NCI-H226 (cell line): ENCODE data around the gene ATXN1L.
"Not testable (repeated sequence)": the region's sequence is repeated elsewhere in the genome, so short reads cannot be mapped to it uniquely, and the experiment has no call there.

Source experiments
- DNase-seq: peaks from one replicate; pipeline ENCODE4 v3.0.0-alpha.2; 2015

ATXN1L gene, protein sequence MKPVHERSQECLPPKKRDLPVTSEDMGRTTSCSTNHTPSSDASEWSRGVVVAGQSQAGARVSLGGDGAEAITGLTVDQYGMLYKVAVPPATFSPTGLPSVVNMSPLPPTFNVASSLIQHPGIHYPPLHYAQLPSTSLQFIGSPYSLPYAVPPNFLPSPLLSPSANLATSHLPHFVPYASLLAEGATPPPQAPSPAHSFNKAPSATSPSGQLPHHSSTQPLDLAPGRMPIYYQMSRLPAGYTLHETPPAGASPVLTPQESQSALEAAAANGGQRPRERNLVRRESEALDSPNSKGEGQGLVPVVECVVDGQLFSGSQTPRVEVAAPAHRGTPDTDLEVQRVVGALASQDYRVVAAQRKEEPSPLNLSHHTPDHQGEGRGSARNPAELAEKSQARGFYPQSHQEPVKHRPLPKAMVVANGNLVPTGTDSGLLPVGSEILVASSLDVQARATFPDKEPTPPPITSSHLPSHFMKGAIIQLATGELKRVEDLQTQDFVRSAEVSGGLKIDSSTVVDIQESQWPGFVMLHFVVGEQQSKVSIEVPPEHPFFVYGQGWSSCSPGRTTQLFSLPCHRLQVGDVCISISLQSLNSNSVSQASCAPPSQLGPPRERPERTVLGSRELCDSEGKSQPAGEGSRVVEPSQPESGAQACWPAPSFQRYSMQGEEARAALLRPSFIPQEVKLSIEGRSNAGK

GRCh38 chr16:71845639-71846430 lies at the start of gene ATXN1L:
Gene ATXN1L, plus strand, starts transcription at chr16:71845976. Its CDS starts 3,765 bp downstream, at chr16:71849741.
- DNase-seq, result peak; percentile 91

GRCh38 chr16:71796501-71797097 lies 49.2 kb upstream of the ATXN1L start:
- no peak for DNase-seq

GRCh38 chr16:71803305-71803690 lies 42.5 kb upstream of the ATXN1L start:
- DNase-seq, result no peak

DNA sequence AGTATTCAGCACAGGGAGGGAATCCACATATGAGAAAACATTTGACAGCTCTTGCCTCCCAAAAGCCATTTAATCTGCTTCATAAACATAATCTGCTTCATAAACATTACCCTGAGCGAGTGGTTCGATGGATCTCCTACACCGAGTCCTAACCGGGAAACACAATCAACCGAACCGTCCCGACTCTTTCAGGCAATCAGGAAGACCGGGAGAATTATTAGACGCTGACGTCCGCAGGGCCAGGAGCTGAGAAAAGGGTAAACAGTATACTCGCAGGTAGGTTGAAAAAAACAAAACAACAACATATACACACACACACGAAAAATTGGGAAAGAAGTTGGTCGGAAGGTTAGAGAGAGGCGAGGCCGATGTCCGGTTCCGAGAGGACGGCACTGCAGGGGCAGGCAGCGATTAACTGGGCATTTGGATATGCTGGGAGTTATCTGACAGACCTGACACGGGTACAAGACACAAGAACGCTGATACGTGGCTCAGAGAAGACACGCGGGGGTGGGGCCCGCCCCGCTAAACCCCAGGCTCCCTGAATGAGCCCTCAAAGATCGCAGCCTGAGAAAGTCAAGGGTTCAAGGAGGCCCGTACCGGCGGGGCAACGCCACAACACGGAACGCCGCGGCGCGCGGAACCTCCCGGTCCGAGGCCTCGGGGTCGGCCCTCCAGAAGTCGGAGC lies 37.7 kb upstream of the ATXN1L start:
- no peak for DNase-seq

DNA sequence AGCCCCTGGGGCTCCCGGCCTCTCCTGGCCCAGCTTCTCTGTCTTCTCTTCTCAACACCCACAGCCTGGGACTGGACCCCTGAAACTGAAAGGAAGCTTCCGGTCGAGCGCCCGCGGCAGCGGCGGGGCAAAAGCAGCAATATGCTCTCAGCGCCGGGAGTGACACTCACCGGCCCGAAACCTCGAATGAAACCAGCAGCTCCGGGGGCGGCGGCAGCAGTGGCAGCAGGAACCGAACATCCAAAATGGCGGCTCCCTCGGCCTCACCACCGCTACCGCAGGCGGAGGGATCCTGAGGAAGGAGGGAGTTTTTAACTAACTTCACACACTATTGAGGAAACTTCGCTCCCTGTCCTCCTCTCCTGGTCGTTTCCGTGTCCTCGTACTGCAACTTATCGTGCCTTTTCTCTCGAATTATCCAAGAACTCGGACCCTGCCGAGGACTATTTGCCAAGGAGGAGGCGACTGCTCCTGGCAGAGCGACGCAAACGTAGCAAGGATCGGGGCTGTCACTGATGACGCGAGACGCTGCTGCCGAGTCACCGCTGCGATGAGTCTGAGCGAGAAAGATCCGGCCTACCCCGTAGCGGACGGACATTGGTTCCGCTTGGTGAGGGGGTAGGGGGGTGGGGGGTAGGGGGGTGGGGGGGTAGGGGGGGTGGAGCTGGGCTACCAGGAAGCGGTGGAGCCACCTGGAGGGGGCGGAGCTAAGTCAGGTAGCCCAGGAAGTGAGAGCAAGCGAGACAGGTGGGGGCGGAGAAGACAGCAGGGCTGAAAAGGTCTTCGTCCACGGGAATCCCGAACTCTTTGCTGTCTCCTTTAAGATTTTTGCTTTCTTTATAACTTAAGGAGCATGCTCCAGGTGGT lies 37.0 kb upstream of the ATXN1L start, which contains the start of gene AP1G1:
AP1G1 (minus strand) TSS at position 242 of the 867 bp plus-strand sequence. CDS start 19,355 bp downstream, outside the sequence.
- peak; percentile 98 for DNase-seq

- not testable (repeated sequence) for DNase-seq
These were observed 35.6 kb upstream of the ATXN1L start for GRCh38 chr16:71810155-71810530.

GRCh38 chr16:71811261-71811803 lies 34.4 kb upstream of the ATXN1L start:
- DNase-seq, result peak; percentile 30

GRCh38 chr16:71817155-71817500 lies 28.6 kb upstream of the ATXN1L start:
- not testable (repeated sequence) for DNase-seq

DNA sequence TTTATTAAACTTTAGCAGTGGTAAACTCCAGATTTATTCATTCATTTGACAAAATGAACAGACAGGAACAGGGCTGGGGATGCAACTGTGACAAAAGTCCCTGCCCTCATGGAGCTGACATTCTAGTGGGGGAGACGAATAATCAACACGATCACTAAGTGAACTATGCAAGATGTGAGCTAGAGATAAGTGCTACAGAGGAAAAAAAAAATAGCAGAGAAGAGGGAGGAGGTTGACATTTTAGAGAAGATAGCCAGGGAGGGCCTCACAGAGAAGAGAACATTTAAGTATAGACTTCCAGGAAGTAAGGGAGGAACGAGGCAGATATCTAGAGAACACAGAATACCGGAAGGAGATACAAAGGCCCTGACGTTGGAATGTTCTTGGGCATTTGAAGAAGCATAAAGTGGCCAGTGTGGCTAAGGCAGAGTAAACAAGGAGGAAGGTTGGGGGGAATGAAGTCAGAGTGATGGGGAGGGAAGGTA lies 19.2 kb upstream of the ATXN1L start:
- no peak for DNase-seq

DNA sequence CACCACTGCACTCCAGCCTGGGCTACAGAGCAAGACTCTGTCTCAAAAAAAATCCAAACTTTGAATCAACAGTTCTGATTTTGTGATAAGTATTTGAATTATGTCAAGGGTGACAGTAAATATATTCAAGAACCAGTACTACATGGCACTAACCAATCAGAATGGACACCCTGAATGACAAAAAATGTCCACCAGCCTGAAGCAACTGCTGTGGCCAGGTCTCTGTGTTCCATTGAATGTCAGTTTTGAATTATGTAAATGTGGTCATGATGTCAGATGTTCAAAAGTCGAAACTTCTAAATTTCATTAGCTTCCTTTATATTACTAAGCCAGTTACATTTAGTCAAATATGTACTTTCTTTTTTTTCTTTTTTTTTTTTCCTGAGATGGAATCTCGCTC lies 15.4 kb upstream of the ATXN1L start:
- DNase-seq, result no peak

- DNase-seq, result not testable (repeated sequence)
These were observed 14.1 kb upstream of the ATXN1L start for GRCh38 chr16:71831698-71832097.

DNA sequence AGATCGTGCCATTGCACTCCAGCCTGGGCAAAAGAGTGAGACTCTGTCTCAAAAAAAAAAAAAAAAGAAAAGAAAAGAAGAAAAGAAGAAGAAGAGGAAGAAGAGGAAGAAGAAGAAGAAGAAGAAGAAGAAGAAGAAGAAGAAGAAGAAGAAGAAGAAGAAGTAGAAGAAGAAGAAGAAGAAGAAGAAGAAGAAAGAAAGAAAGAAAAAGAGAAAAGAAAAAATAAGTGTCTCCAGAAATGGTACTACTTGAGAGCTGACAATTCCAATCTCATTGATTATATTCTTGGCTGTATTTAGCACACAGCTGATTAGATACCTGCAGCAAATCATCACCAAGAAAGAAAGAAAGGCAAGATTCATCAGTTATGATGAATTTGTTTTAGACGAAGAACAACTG lies 13.7 kb upstream of the ATXN1L start:
- not testable (repeated sequence) for DNase-seq

DNA sequence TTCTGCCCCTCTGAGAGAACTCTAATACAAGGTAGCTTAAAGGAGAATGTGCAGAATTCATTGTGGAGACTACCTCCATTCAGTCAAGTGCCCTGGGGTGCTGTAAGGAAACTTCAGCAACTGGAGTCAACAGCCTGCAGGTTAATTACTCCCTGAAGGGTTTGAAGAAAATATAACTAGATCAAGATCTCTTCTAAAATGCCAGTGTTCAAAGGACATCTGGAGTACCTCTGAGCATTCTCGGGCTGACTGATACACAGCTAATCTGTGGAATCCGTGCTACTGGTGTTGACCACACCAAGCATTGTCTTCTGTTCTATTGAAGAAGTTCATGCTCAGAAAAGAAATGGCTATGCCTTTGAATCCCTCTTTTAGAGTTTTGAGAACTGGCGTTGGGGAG lies 11.5 kb upstream of the ATXN1L start:
- DNase-seq, result no peak

- DNase-seq, result no peak
These were observed 8.6 kb upstream of the ATXN1L start for GRCh38 chr16:71837150-71837549.

DNA sequence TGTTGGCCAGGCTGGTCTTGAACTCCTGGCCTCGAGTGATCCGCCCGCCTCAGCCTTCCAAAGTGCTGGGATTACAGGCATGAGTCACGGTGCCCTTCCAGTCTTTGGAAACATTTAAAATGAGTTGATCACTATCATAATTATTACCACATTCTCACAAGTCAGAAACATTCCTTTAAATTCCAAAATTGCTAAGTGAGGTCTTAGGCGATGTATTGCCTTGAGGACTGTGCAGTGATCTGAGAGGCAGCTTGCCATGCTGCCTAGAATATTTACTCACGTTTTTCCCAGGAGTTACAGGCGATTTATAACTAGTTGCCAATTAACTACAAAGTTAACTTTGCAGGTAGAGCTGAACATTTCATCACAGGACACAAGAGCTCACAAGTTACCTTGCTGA lies 5.7 kb upstream of the ATXN1L start:
- no peak for DNase-seq

DNA sequence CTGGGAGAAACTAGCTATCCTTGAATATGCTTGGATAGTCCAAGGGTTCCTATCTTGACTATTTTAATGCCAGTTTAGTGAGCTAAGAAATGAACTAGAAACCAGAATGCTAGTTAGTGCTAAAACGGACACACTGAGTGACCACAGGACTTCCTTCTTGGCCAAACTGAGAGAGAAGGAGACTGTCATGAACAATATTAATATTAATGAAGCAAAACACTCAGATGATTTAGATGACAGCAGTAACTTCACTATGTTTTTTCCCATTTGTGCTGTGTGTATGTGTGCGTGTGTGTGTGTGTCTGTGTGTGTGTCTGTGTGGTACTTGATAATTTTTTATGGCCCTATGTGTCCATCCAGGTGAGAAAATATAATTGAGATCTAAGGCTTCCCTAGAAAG lies 2.2 kb upstream of the ATXN1L start:
- DNase-seq, result no peak

DNA sequence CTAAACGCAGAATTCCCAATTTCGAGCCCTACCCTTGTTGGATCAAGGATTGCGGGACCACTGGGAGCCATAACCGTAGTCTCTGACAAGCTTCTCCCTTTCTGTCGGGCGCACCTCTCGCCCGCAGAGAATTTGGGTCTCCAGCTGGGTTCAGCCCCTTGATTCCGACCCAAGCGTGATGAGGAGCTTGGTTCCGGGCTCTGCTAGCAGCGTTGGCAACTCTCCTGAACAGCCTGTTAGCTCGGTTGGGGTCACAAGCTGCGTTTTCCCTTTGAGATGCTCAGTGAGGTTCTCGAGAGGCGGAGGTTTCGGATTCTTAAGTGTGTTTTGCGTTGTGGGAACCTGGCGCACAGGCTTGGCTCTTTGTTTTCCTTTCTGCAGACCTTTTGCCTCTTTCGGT lies 655 bp downstream of the ATXN1L start:
- no peak for DNase-seq

DNA sequence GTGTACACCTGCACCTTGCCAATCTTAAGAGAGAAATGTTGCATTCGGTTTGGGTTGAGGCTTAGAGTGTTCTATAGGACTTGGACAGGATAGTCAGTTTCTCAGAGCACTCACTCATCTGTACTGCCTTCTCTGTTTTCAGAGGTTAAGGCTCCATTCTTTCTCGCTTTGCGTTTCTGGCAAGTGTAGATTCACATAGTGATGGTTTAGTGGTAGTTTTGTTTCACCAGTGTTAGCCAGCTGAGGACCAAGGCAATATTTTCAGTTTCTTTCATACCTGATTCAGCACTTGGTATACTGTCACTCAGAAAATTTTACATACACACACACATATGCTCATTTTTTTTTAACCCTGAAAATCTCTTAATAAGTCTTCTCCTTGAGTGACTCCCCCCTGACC lies 1.3 kb downstream of the ATXN1L start:
- no peak for DNase-seq

- DNase-seq, result no peak
These were observed 2.8 kb downstream of the ATXN1L start for GRCh38 chr16:71848622-71849021.

DNA sequence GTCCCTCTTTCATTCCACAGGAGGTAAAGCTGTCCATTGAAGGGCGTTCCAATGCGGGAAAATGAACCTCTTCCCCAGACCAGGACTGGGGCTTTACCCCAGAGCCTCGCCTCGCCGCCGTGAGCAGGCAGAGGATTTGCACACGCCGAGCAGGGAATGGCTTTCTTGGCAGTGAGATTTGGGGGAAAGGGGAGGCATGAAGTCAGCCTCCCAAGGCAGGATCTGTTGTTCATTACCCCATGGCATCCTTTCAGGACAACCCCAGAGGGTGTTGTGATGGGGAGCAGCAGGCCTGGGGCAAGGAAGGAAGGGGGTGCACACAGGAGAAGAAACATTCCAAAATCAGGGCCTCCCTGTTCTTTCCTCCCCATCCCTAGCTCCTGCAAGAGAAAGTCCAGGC lies 6.0 kb downstream of the ATXN1L start:
- DNase-seq, result no peak

DNA sequence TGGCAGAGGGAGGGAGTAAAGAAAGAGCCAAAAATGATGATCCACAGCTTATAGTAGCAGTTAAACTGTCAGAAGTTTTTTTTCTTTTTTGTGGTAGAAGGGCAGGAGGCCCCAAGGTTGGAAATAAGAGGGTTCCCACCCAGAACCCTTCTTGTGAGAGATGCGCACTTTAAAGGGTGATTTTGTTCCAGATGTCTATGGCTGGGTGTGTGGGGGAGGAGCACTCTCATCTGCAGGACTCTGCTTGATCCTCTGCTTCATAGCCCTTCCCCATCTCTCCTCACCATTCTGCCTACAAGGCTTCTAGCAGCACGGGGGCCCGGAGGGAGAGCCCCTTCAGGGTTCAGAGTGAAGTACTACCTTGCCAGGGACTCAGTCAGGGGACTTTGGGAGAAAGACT lies 6.4 kb downstream of the ATXN1L start:
- no peak for DNase-seq
